HG03565 (cell line): ENCODE measurements around the gene EXOC3.
"Not testable (repeated sequence)": the region's sequence is repeated elsewhere in the genome, so short reads cannot be mapped to it uniquely, and the experiment has no call there.

Experiments used
- ATAC-seq: cut with Tn5 transposase; IDR thresholded peaks from one replicate; pipeline ENCODE4 v1.9.1; 2021; ENCODE audit warnings: mild to moderate bottlenecking, moderate library complexity; ENCODE audit not compliant: unreplicated experiment

EXOC3 gene

DNA sequence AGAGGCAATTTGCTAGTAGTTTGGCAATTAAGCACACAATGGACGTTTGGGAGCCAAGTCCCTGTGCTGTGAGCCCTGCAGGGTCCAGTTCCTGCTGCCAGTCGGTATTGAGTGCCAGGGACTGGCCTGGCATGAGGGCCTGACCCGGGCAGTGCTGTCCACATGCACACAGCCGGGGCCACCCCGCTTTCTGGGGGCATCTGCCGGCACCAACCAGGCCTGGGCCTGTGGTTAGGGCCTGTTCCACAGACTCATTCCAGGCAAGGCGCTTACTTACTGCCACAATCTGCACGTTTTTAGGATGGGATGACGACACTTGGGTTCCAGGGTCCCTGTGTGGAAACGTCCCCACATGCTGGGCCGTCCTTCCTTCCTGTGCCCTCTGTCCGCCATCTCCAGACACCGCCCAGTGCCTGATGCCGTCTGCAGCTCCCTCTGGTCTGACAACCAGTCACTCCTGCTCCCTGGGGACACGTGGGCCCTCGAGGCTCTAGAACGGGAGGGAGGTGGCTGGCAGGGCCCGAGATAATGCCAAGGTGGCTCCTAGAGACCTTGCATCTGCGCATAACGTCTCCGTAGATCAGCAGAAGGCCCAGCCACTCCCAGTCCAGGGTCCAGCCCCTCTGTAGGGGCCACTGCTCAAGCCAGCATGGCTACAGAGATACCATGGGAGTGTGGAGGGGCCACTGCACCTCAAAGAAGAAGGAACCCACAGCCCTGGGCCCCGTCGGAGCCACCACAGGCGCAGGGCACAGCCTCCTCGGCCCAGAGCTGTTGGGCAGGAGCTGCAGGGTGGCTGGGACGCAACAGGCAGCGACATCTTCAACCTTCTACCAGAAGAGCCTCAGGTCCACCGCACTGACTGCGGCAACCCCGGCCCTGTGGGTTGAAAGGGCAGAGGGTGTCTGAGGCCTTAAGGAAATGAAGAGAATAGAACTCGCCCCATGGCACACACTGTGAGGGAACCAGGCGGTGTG is 56.5 kb downstream of the EXOC3 start:
- no peak for ATAC-seq

DNA sequence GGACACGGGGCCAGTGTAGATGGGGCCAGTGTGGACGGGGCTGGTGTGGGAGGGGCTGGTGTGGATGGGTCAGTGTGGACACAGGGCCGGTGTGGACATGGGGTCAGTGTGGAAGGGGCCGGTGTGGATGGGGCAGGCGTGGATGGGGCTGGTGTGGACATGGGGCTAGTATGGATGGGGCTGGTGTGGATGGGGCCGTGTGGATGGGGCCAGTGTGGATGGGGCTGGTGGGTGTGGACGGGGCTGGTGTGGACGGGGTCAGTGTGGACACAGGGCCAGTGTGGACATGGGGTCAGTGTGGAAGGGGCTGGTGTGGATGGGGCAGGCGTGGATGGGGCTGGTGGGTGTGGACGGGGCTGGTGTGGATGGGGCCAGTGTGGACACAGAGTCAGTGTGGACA is 57.5 kb downstream of the EXOC3 start:
- ATAC-seq, result no peak

DNA sequence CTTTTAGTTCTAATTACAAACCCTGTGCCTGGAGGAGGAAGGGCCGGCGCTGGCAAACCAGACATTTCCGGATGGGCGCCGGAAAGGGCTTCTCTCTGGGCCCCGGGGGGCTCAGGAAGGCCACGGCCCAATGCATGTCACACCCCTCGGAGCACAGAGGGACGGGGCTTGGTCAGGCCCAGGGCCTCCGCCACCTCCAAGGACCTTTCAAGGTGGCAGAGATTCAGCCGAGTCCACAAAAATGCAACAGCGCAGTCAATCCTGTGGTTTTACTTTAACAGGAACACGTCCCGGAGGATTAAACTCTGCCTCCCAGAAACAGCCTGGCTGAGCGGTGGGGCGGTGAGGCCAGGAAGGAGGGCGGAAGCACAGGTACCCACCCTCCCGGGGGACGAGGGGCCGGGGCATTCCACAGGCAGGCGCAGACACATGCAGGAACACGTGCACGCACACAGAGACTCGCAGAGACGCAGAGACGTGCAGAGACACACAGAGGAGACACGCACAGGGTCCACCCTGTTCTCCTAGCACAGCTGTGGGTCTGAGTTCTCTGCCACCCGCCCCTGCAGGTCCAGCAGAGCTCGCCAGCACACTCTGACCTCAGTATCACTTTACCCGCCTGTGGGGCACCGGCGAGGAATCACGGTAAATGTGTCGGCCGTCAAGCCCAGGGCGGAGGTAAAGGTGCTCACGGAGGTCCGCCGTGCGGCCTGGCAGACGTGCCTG is 58.3 kb downstream of the EXOC3 start:
- no peak for ATAC-seq

DNA sequence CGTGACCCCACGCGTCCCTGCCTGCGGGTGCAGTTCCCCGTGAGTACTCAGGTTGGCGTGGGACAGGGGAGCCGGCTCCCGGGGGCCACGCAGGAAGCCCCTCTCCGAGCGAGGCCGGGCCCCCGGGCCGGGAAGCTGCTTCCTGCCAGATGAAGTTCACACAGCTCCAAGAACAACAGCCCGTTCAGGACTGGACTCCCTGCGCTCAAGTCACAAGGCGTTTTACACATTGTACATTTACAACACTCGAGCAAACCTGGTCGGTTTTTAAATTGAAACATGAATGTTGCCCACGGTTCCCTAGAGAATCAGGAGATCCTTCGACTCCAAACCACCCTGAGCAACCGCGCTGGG is 58.8 kb downstream of the EXOC3 start:
- no peak for ATAC-seq

DNA sequence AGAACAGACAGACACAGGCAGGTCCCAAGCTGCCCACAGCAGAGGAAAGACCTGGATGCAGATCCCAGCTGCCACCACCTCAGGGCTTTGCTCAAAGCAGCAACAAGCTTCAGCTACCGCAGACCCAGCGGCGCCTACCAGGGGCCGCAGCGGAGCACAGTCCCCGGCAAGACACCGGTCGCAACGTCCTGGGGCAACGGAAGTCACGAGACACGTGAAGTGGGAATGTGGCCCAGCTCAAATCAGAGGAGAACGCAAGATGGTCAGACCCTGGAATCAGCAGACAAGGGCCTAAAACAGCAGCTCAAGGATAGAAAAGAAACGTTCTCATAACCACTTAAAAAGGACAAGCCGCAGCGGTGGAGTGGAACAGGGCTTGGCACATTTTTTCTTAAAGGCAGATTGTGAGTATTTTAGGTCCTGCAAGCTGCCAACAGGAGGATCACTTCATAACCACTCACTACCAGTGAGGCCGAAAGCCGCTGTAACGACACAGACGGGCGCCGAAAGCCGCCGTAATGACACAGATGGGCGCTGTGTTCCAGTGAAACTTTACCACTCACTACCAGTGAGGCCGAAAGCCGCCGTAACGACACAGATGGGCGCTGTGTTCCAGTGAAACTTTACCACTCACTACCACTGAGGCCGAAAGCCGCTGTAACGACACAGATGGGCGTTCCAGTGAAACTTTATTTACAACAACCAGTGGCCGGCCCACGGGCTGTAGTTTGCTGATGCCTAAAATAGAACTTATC is 59.5 kb downstream of the EXOC3 start:
- ATAC-seq, result no peak

DNA sequence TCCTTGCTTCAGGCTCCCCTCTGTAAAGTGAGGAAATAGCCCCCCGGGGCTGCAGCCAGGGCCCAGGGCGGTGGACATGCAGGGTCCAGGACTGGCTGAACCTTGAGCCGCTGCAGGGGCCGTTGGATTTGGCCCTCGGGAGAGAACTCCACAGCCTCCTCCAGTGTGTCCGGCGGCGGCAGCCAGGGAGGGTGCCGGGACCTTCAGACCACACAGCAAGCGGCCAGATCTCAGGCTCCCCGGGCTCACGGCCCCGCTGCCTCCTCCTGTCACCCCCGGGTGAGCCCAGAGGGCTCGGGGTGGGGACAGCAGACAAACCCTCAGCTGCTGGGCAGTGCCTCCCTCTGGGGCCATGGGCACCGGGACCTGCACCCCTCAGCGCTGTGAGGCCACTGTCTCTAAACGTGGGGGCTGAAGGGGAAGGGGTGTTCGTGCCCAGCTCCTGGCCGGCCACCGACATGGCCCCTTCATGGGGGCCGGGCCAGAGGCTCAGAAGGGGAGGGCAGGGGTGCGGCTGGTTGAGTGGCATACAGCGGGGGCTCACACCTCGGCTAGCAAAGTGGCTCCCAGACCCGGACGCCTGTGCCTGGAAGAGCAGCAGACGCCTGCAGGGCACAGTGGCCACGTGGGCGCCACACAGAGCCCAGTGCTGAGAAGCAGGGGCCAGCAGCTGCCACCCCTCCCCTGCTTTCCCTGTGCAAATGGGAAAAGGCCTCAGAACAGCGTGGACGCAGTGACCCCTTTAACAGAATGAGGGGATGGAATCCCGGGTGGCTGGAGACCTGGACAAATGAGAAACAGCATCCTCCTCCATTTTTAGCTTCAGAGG is 61.6 kb downstream of the EXOC3 start:
- no peak for ATAC-seq

DNA sequence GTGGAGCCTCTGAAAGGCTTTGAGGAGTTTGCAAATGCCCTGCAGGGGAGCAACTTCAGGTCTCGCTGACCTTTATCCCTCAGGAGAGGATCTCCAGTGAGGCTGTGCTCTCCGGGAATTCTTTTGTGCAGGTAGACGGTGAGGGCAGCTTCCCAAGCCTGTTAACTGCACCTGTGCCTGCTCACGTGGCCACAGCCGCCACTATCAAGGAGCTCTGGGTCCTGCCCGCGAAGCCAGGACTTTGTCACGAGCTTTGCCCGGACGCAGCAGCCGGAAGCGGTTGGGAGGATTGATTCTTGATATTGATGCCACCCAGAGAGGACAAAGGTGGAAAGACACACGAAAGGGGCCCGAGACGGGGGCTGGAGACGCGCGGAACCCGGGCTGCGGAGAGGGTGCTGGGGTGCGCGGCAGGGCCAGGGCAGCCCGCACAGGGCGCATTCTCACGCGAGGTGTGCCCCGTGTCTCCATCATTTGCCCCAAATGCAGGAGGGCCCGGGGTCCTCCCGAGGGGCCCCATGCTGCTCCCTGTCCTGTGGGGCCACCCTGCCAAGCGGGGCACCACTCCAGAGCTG is 63.1 kb downstream of the EXOC3 start:
- no peak for ATAC-seq

DNA sequence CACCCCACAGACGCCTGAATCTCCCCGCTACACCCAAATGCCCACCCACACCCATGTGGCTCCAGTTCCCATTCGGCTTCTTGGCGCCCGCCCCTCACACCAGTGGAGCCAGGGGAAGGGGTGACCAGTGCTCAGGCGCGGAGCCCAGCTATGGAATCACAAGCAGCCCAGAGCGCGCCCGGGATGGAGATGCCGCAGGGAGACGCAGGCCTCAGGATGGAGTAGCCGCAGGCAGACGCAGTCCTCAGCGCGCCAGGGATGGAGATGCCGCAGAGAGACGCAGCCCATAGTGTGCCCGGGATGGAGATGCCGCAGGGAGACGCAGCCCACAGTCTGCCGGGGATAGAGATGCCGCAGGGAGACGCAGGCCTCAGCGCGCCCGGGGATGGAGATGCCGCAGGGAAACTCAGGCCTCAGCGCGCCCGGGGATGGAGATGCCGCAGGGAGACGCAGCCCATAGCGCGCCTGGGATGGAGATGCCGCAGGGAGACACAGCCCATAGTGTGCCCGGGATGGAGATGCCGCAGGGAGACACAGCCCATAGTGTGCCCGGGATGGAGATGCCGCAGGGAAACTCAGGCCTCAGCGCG is 65.1 kb downstream of the EXOC3 start:
- ATAC-seq, result not testable (repeated sequence)

DNA sequence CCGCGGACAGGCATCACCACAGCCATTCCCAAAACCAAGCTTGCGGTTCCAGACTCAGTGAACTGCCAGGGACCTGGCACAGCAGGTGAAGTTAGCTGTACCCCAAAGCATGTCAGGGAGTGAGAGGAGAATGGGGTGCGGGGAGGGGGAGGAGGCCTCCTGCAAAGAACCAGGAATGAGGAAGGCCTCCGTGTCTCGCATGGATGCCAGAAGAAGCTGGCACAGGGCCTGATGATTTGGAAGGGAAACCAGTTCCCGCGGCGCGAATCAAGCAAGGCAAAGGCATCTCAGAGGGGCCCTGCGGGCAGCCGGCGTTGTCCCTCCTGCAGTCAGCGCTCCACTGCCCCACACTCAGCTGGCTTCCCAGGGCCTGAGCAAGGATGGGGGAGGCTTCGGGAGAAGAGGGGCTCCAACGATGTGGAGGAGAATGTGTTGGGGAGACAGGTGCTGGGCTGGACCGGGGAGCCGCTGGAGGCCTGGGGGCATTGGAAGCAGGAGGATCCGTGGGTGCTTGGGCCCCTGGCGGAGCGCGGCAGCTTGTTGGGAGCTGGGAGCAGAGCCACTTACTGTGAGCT is 66.7 kb downstream of the EXOC3 start:
- no peak for ATAC-seq

DNA sequence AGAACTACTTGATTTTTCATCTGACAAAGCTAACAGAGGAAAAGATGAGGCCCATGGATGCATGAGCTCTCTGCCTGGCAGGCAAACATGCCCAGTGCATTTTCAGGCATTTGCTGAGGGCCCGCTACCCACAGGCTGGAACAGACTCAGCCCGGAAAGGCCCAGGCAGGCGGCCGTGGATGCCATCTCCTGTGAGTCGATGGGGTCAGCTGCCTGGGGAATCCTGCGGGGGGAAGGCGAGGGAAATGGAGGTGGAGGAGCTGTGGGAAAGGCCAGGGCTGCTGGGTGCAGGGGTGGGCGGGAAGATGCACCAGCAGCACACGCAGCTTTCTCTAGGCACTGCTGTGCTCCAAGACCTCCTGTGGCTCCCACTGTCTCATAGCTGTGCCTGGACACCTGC is 67.5 kb downstream of the EXOC3 start:
- ATAC-seq, result no peak

DNA sequence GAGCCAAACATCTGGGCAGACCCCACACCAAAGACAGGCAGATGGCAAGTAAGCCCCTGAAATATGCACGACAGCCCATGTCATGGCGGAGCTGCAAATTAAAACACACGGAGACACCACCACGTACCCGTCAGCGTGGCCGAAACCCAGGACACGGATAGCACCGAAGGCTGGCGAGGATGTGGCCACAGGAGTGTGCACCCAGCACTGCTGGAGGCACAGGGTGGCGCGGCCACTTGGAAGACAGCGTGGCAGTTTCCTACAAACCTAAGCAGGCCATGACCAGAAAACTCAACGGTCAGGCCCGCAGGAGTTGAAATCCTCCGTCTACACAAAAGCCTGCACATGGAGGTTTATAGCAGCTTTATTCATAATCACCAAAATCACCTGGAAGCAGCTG is 68.5 kb downstream of the EXOC3 start:
- no peak for ATAC-seq

DNA sequence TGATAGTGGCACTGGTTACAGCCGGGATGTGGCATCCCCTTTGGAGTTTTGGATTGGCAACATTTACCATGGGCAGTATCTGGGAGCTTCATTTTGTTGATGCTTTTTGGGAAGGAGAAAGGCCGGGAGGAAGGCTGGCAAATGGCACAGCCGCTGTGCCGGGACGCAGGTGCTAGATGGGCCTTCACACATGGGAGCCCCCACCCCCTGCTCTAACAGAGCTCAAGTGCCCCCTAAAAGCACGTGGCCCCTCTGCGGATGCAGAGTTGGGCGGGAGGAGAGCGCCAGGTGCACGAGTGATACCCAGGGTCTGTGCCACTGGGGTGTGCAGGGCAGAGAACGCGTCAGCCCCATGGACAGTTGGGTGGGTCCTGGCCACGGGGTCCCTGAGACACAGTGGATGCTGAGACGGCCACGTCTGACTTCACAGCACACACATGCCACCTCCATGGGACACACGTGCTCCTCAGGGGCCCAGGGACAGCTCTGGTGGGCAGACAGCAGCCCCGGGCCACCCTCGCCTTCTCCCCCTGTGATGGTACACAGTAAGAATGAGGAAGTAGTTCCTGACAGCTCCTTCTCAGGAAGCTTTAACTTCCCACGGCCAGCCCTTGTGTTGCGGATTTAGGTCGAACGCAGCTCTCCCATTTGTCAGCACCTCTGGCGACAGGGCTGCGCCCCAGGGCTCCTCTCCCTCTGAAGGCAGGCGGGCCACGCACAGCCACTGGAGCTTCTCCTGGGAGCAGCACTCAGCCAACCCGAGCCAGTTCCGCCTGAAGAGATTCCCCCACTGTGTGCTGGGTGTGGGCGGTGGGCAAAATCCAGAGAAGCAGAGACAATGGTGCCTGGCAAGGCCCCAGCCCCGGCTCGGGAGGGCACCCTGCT is 70.5 kb downstream of the EXOC3 start:
- ATAC-seq, result no peak

DNA sequence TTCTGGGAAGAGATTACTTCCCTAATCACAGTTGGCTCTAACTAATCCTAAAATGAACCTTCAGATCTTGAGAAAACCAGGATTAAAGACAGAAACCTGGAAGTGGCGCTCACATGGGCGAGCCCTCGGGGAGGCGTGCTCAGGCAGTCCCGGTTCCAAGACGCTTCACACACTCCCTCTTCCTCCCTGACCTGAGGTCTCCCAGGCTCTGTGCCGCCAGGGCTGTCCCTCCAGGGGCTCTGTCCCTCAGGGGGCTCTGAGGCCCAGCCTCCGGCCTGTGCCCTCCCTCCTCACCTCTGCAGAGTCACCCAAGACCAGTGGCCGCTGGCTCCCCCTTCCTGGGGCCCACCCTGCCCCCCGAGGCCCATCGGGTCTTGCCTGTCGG is 71.1 kb downstream of the EXOC3 start:
- no peak for ATAC-seq

DNA sequence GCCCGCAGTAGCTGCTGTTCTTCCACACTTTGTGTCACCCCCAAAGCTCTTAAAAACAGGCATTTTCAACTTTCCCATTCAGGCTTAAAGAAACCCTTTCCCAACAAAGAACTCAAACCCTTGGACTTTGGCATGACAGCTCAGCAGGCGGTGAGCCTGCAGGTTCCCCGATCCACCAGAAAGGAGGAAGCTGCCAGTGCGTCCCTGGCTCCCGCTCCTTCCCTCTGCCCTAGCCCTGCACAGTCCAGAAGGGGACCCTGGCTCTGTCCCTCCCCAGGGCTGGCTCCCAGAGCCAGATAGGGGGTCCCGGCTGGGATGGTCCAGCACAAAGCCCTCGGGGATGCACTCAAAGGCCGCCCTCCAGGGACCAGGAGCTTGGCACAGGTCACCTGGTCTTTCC is 71.7 kb downstream of the EXOC3 start:
- no peak for ATAC-seq

DNA sequence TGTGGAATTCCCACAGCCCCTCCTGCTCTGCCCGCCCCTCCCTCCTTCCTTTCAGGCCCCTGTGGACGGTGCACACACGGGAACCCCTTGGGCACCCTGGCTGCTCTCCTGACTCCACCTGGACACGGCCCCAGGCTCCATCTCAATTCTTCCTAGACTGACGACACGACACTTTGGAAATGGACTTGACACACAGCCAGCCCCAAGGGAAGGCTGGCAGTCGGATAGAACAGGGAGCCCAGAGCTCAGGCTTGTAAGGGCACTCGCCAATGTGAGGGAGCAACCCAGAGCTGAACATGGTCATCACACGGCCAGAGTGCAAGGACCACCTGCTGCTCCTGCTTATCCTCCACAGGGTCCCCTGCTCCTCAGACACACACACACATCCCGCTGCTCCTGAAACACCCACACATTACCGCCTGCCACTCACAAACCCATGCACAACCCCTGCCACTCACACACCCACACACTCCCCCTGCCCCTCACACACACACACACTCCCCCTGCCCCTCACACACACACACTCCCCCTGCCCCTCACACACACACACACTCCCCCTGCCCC is 72.4 kb downstream of the EXOC3 start:
- ATAC-seq, result no peak

DNA sequence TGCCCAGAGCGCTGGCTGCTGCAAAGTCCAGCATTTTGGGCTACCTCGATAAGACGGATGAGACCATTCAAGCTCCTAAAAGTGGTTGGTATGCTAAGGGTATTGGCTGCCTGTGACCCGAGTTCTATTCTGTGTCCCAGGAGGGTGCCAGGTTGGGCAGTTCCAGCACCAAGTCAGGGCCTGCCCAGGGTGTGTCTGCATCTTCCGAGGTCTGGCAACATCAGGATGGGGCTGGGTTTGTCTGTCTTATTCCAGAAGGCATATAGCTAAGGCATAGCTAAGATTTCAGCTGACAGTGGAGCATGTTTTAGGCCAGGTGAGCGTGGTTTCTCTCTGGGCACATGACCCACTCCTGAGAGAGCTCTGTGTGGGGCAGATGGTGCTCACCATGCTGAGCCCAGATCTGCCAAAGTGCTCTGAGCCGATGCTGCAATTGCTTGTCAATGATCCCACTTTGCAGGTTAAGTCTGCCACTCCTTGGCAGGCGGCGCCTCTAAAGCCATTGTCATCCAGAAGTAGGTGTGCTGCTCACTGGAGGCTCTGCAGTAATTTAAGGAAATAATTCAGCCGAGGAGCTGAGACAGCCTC is 73.5 kb downstream of the EXOC3 start:
- ATAC-seq, result no peak
